ENCODE data around the gene DRAXIN. TPM values are rescaled to one million over a fixed set of nuclear protein-coding genes. Genes with fewer than 3 reads are reported as not detected.

DRAXIN gene
- total and polyA plus RNA-seq, 2 donors (not counting 3 experiments of a cell fraction or from before 2014, with no cell fraction given), result 0.44 to 3.2 TPM

DNA sequence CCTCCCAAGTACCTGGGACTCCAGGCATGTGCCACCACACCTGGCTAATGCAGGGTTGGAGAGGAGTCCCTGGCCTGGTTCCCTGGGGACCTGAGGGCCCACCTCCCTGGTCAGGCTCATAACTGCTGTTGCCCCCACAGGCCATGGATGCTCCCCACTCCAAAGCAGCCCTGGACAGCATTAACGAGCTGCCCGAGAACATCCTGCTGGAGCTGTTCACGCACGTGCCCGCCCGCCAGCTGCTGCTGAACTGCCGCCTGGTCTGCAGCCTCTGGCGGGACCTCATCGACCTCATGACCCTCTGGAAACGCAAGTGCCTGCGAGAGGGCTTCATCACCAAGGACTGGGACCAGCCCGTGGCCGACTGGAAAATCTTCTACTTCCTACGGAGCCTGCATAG, 23.0 kb upstream of the DRAXIN start:
- DNase-seq (ENCODE audit: low read depth, low spot score) (no peak), FAIRE-seq (no peak)
- TF ChIP-seq MYC (IDR thresholded peaks at IDR 0.05; ENCODE audit: low read depth, low read length) (no peak), FOS (IDR thresholded peaks at IDR 0.05; ENCODE audit: borderline replicate concordance, insufficient read depth, low read length) (no peak), POLR2A (IDR thresholded peaks at IDR 0.05; ENCODE audit: low read depth, low read length) (no peak), EZH2 (IDR thresholded peaks at IDR 0.05; ENCODE audit: borderline replicate concordance, low read depth, low read length, severe bottlenecking) (no peak), JUN (IDR thresholded peaks at IDR 0.05; ENCODE audit: borderline replicate concordance, insufficient read depth, insufficient read length, low read depth) (no peak), POLR2AphosphoS5 (IDR thresholded peaks at IDR 0.05; ENCODE audit: insufficient read depth, low read depth, low read length) (no peak), GATA2 (IDR thresholded peaks at IDR 0.05; ENCODE audit: insufficient read depth, insufficient read length, low read depth, low read length) (no peak)
- TF ChIP-seq, protein P1, sequence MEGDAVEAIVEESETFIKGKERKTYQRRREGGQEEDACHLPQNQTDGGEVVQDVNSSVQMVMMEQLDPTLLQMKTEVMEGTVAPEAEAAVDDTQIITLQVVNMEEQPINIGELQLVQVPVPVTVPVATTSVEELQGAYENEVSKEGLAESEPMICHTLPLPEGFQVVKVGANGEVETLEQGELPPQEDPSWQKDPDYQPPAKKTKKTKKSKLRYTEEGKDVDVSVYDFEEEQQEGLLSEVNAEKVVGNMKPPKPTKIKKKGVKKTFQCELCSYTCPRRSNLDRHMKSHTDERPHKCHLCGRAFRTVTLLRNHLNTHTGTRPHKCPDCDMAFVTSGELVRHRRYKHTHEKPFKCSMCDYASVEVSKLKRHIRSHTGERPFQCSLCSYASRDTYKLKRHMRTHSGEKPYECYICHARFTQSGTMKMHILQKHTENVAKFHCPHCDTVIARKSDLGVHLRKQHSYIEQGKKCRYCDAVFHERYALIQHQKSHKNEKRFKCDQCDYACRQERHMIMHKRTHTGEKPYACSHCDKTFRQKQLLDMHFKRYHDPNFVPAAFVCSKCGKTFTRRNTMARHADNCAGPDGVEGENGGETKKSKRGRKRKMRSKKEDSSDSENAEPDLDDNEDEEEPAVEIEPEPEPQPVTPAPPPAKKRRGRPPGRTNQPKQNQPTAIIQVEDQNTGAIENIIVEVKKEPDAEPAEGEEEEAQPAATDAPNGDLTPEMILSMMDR (IDR thresholded peaks at IDR 0.05; ENCODE audit: extremely low read depth in 1 of 2, insufficient read depth in 1 of 2, low read depth in 1 of 2, low read length in 2 of 2), result no peak
- Histone ChIP-seq H3K4me2 (ENCODE audit: insufficient read depth, low read length) (no peak overlapping the region), H3K79me2 (ENCODE audit: control insufficient read depth, insufficient read depth, low read length) (no peaks in the 10 kb centered on the region), H3K9me3 (replicated peaks; ENCODE audit: control insufficient read depth, insufficient read depth, low read length) (no peaks in the 10 kb centered on the region), H3K27me3 (ENCODE audit: control insufficient read depth in 2 of 2, insufficient read depth in 2 of 2, low read length in 2 of 2) (no peaks in the 10 kb centered on the region), H3K9me1 (replicated peaks; ENCODE audit: control insufficient read depth, extremely low read depth, insufficient read depth, low read length) (no peaks in the 10 kb centered on the region), H3K36me3 (ENCODE audit: control insufficient read depth in 2 of 2, extremely low read depth in 1 of 2, insufficient read depth in 2 of 2, low read length in 2 of 2) (no peaks in the 10 kb centered on the region), H3K4me1 (ENCODE audit: control insufficient read depth, extremely low read depth, insufficient read depth, low read length) (no peaks in the 10 kb centered on the region), H3K27ac (ENCODE audit: insufficient read depth, low read depth, low read length) (no peak overlapping the region), H2AFZ (ENCODE audit: low read depth, low read length) (no peak overlapping the region), H3K9ac (replicated peaks; ENCODE audit: extremely low read depth, insufficient read depth, low read length) (no peak overlapping the region), H3K4me3 (replicated peaks in 1 of 3; ENCODE audit: insufficient read depth in 1 of 3, low read depth in 1 of 3, low read length in 3 of 3) (no peak overlapping the region), H4K20me1 (replicated peaks; ENCODE audit: control insufficient read depth, extremely low read depth, insufficient read depth, low read length) (no peaks in the 10 kb centered on the region)
- POLR2A ChIA-PET, result no interaction called here
- intact Hi-C loops (cut with micrococcal nuclease) (no loop called here), dilution Hi-C loops (cut with MboI; ENCODE audit: extremely low pct_ligation_motif_present, low sequenced_read_pairs) (no loop called here)
- BruUV-seq (replicated peaks), result no TSS peak
- CTCF ChIA-PET, result no interaction called here
